Fibroblast of peridontal ligament (primary cell): Measurements from ENCODE around the gene TGFBR3.

Experiments used
- DNase-seq: peaks from one replicate; pipeline ENCODE4 v3.0.0-alpha.2; 2010; ENCODE audit errors: extremely low read depth

Gene TGFBR3

GRCh38 chr1:91827459-91828321 is 58.3 kb downstream of the TGFBR3 start:
- DNase-seq: no peak

DNA sequence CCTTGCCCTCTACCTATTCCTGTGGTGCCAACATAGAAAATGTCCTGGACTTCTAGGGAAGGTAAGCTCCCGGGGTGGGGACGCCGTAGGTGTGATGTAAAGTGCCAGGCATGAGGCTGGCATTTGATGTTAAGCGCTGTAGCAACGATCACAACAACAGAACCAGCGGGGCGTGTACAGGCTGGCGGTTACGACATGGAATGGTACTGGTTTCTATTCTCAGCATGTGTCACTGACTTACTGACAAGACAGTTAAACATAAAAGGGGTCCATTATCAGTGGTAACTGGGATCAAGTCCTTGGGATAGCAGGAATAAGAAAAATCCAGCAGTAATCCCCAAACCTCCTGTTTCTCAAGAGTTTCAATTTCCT is 58.9 kb downstream of the TGFBR3 start:
- no peak for DNase-seq

DNA sequence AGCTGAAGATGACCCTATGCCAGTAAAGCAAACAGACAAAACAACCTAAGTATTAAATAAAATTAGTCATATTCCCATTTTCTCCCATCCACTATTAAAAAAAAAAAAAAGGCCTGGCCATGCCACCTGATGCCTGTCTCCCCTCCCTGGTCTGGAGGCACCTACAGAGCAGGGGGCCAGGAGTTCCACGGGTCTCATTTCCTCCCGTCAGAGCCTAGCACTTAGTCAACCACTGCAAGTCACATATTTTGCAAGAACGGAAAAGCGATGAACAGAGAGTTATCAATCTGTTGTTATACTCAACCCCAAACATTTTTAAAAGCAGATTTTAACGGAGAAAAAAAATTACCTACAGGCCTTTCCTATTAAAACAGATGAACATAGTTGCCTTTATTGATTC is 59.3 kb downstream of the TGFBR3 start:
- DNase-seq: no peak

DNA sequence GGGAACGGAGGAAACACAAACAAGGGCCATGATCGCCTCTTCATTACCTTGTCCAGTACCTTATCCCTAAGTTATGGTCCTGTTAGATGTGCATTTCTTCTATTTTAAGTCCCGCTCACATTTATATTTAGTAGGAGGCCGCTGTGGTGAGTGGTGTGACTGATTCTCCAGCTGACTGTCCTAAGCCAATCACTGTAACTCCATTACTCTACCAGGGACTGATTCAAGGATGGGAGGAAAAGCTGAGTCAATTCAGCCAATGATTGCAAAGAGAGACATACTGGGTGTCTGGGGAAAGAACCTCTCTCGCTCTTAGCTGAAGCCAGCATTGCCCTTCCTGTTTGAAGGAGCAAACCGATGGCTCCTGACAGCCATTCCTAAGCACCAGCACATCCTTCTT is 59.7 kb downstream of the TGFBR3 start:
- DNase-seq: no peak

GRCh38 chr1:91821126-91821868 is 64.7 kb downstream of the TGFBR3 start:
- no peak for DNase-seq

GRCh38 chr1:91819038-91819788 is 66.7 kb downstream of the TGFBR3 start:
- no peak for DNase-seq

GRCh38 chr1:91818713-91818975 is 67.3 kb downstream of the TGFBR3 start:
- no peak for DNase-seq

GRCh38 chr1:91817211-91817905 is 68.6 kb downstream of the TGFBR3 start:
- DNase-seq: no peak

DNA sequence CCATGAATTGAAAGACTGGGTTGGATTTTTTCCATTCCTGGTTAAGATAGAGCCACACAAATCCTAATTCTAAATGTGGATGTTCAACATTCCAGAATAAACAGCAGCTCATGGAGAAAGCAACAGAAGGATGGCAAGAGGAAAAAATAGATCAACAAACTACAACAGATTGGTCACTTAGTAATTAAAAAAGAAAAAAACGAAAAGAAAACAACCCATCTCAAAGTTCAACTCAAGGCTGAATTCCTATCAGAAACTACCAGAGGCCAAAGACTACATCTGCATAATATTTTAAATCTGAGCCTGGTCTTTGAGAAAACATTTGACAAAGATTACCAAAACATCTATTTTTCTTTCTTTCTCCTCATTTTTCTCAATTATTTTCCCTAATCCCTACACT is 69.9 kb downstream of the TGFBR3 start:
- no peak for DNase-seq

GRCh38 chr1:91814448-91814847 is 71.5 kb downstream of the TGFBR3 start:
- DNase-seq: no peak

- DNase-seq: no peak
Observed at GRCh38 chr1:91813813-91814212, 72.1 kb downstream of the TGFBR3 start.

GRCh38 chr1:91811363-91812025 is 74.5 kb downstream of the TGFBR3 start:
- no peak for DNase-seq

- peak; percentile 88 for DNase-seq
Observed at GRCh38 chr1:91809317-91809716, 76.6 kb downstream of the TGFBR3 start.

GRCh38 chr1:91807921-91808620 is 77.9 kb downstream of the TGFBR3 start:
- no peak for DNase-seq

DNA sequence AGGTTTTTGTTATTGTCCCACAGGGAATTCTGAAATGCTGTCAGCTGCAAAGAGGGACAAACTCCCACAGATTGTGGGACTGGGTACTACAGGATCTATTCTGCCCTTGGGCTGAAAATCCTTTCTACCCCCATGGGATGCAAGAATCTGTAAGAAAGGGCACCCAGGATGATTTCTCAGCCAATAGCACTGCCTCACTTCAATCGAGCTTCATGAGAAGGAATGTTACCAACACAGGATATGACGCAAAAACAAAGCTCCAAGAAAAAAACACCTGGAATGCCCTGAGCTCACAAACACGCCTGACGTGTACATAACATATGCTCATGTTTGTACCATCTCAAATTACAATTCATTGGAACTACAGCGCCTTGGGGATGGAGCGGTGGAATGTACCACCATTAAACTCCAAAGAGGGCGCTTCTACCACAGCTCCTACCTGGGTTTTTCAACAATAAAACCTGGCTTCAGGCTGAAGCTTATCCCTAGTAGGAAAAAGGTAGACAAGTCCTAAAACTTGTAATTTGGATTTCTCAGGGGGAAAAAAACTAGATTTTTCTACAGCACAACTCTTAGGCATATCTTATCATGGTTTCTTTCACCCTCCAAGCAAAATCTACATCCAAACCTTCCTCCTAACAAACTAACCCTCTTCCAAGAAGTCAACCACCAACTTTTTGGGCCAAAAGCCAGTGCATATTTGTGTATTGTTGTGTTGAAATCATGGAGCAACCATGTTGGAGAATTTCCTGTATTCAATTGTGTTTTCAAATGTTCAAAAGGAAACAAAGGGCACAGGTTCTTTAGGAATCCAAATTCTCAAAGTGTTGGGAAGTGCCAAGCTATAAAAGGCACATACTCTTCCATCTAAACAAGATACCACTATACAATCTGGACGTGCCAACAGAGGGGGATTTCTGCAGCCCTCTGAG is 78.9 kb downstream of the TGFBR3 start:
- peak; percentile 92 for DNase-seq

GRCh38 chr1:91806181-91806768 is 79.7 kb downstream of the TGFBR3 start:
- DNase-seq: no peak

DNA sequence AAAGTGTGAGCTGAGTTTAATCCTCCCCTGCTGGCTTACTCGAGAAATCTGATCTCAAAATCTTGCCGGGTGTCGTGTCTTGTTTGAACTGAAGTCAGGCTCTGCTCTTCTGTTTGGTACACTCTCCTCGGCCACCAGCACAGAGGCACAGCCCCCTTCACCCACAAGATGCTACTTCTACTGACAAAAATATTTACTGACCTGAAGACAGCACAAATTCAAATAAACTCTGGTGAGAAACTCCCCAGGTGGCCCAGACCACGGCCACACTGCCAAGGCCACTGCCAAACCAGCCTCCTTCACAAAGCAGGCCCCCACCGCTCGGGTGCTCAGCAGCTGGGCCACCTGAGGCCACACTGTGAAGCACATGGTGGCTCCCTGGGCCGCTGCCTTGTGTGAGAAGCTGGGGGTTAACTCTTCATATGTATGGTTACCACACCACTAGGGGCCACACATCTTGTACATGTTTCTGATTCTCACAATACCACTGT is 80.6 kb downstream of the TGFBR3 start:
- DNase-seq: no peak

DNA sequence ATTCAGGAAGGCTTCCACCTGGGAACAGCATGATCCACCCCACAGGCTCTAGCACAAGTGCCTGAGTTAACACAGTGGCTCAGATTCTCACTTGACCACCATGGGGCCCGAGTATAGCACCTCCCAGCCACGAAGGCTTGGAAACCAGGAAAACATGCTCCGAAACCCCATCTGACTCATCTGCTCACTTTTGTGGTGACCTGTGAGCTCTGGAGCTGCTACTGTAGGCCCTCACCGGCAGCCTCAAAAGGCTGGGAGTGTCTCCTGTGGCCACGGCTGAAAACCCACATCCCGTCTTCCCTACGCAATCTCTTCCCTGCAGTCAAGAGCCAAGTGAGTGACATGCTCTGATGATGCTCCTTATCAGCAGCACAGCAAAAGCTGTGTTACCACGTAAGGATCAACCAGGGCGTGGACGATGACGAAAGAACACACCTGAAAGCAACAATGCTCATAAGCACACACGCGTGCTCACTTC is 81.4 kb downstream of the TGFBR3 start:
- DNase-seq: no peak
